KMS-11 (cell line): Measurements from ENCODE around the gene KICS2.
A peak's percentile ranks its signal among the peaks of the same experiment; 100 is the strongest.

ENCODE experiments used
- H2AFZ ChIP-seq: fragments of 200-600 bp; sonication (generic); 2 replicates; pipeline ENCODE4 v1.6.1; 2016; ENCODE audit warnings: antibody characterized with exemption, mixed run types, low read depth
- H3K27ac ChIP-seq: fragments of 200-600 bp; sonication (generic); 2 replicates; pipeline ENCODE4 v1.6.1; 2016; ENCODE audit warnings: mild to moderate bottlenecking, mixed run types
- H3K27me3 ChIP-seq: fragments of 200-600 bp; sonication (generic); 2 replicates; pipeline ENCODE4 v1.6.1; 2017; ENCODE audit warnings: mild to moderate bottlenecking, low read depth, mixed run types, moderate library complexity; ENCODE audit not compliant: insufficient read depth
- H3K36me3 ChIP-seq: fragments of 200-600 bp; sonication (generic); 2 replicates; pipeline ENCODE4 v1.6.1; 2017; ENCODE audit warnings: mild to moderate bottlenecking, mixed run types; ENCODE audit not compliant: insufficient read depth
- H3K4me1 ChIP-seq: fragments of 200-600 bp; sonication (generic); 2 replicates; pipeline ENCODE4 v1.6.1; 2016; ENCODE audit warnings: mild to moderate bottlenecking, low read depth, mixed run types; ENCODE audit not compliant: poor library complexity, severe bottlenecking
- H3K4me2 ChIP-seq: fragments of 200-600 bp; sonication (generic); 2 replicates; pipeline ENCODE4 v1.7.0; 2016; ENCODE audit warnings: mild to moderate bottlenecking, mixed run types
- H3K4me3 ChIP-seq: fragments of 200-600 bp; sonication (generic); IDR thresholded peaks from 2 replicates; pipeline ENCODE4 v1.6.1; 2017; ENCODE audit warnings: low read depth, low read length, mixed read lengths; ENCODE audit not compliant: insufficient read depth
- H3K79me2 ChIP-seq: fragments of 200-600 bp; sonication (generic); 2 replicates; pipeline ENCODE4 v1.6.1; 2016; ENCODE audit warnings: low read depth, mixed run types; ENCODE audit not compliant: insufficient read depth
- H3K9ac ChIP-seq: fragments of 200-600 bp; sonication (generic); 2 replicates; pipeline ENCODE4 v1.6.1; 2016; ENCODE audit warnings: mild to moderate bottlenecking, mixed run types
- H4K20me1 ChIP-seq: fragments of 200-600 bp; sonication (generic); 2 replicates; pipeline ENCODE4 v1.6.1; 2016; ENCODE audit warnings: mild to moderate bottlenecking, mixed run types; ENCODE audit not compliant: insufficient read depth
- CTCF ChIP-seq: fragments of 200-600 bp; sonication (generic); conservative IDR thresholded peaks from 2 replicates; pipeline ENCODE4 v1.6.1; 2017; ENCODE audit warnings: low read depth, mild to moderate bottlenecking, antibody characterized with exemption, low read length, moderate library complexity, mixed read lengths

The KICS2 gene

GRCh38 chr12:64192644-64193444, 29.3 kb downstream of the KICS2 start:
- Histone ChIP-seq H3K79me2 (no peaks in the 10 kb centered on the region), H3K4me1 (peaks cover 9% of the 10 kb centered on the region), H3K27me3 (no peaks in the 10 kb centered on the region), H2AFZ (no peak overlapping the region), H3K4me2 (0 out of 2 replicates have a peak overlapping the region, but pooled peaks have one; percentile 0), H4K20me1 (no peaks in the 10 kb centered on the region), H3K27ac (no peak overlapping the region), H3K9ac (no peak overlapping the region), H3K36me3 (peaks cover 3% of the 10 kb centered on the region; the same call in 1 of the 2 replicates), H3K4me3 (no peak overlapping the region)
- TF ChIP-seq CTCF: no peak

- H4K20me1 ChIP-seq: no peaks in the 10 kb centered on the region
- H3K27ac ChIP-seq: no peak overlapping the region
- peaks cover 2% of the 10 kb centered on the region; the same call in 1 of the 2 replicates for H3K36me3 ChIP-seq
- no peak overlapping the region for H3K4me2 ChIP-seq
- no peak overlapping the region for H3K9ac ChIP-seq
- H3K79me2 ChIP-seq: no peaks in the 10 kb centered on the region
- H3K4me3 ChIP-seq: no peak overlapping the region
- no peak overlapping the region for H2AFZ ChIP-seq
- H3K27me3 ChIP-seq: no peaks in the 10 kb centered on the region
- TF ChIP-seq CTCF: no peak
- peaks cover 9% of the 10 kb centered on the region for H3K4me1 ChIP-seq
These were observed 32.0 kb downstream of the KICS2 start for GRCh38 chr12:64190140-64190539.

GRCh38 chr12:64189530-64189929, 32.6 kb downstream of the KICS2 start:
- peaks cover 9% of the 10 kb centered on the region for H3K4me1 ChIP-seq
- no peak overlapping the region for H2AFZ ChIP-seq
- H3K27ac ChIP-seq: no peak overlapping the region
- H3K36me3 ChIP-seq: no peaks in the 10 kb centered on the region; the same call in 1 of the 2 replicates
- no peaks in the 10 kb centered on the region for H3K79me2 ChIP-seq
- H3K27me3 ChIP-seq: no peaks in the 10 kb centered on the region
- no peaks in the 10 kb centered on the region for H4K20me1 ChIP-seq
- TF ChIP-seq CTCF: no peak
- H3K4me3 ChIP-seq: no peak overlapping the region
- H3K9ac ChIP-seq: no peak overlapping the region
- H3K4me2 ChIP-seq: no peak overlapping the region

GRCh38 chr12:64187794-64188193, 34.3 kb downstream of the KICS2 start:
- no peaks in the 10 kb centered on the region for H3K36me3 ChIP-seq
- TF ChIP-seq CTCF: no peak
- no peak overlapping the region for H3K9ac ChIP-seq
- no peaks in the 10 kb centered on the region for H3K27me3 ChIP-seq
- no peaks in the 10 kb centered on the region for H4K20me1 ChIP-seq
- H3K4me3 ChIP-seq: no peak overlapping the region
- H2AFZ ChIP-seq: no peak overlapping the region
- peaks cover under 1% of the 10 kb centered on the region for H3K4me1 ChIP-seq
- no peaks in the 10 kb centered on the region for H3K79me2 ChIP-seq
- no peak overlapping the region for H3K4me2 ChIP-seq
- H3K27ac ChIP-seq: no peak overlapping the region
